ENCODE data around the gene CINP. TPM values are rescaled to one million over a fixed set of nuclear protein-coding genes. Genes with fewer than 3 reads are reported as not detected.
"Not testable (repeated sequence)": the region's sequence is repeated elsewhere in the genome, so short reads cannot be mapped to it uniquely, and the experiment has no call there.

CINP gene
- total and polyA plus RNA-seq, 4 donors: 31.0 to 71.9 (median 34.3) TPM

DNA sequence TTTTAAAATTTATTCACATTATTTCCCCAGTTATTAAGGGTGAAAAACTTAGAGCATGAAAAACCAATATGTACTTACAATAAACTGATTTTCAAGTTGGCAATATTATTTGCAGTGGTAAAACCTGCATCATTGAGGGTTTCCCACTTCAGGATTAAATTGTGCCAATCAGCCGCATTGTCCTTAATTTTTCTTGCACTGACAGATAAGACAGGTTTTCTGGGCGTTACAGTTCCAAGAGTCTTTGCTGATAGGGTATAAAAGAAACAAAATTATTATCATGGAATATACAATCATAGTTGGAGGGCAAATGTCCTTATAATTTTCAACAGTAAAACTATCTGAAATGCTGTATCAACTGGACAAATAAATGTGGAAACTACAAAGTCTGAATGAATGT is 3.3 kb downstream of the CINP start:
- ATAC-seq (ENCODE audit: insufficient read depth, low FRiP score): no peak
- Histone ChIP-seq H3K9me3 (ENCODE audit: control insufficient read depth in 4 of 4, insufficient read depth in 3 of 4, low read length in 3 of 4) (no peaks in the 10 kb centered on the region), H3K27me3 (ENCODE audit: control insufficient read depth in 3 of 3, insufficient read depth in 3 of 3, low read length in 2 of 3) (no peaks in the 10 kb centered on the region), H3K27ac (ENCODE audit: low read depth in 1 of 2, low read length in 1 of 2) (no peak overlapping the region), H3K9ac (ENCODE audit: insufficient read depth in 1 of 2, low read length in 2 of 2) (no peak overlapping the region), H3K36me3 (ENCODE audit: control insufficient read depth in 4 of 4, insufficient read depth in 4 of 4, low read length in 4 of 4) (peaks cover 10 to 31% (median 21%) of the 10 kb centered on the region in 4 donors), H3K4me1 (ENCODE audit: control insufficient read depth in 5 of 5, insufficient read depth in 5 of 5, low read length in 5 of 5) (peaks cover 4 to 17% (median 9%) of the 10 kb centered on the region in 5 donors), H3K4me3 (no peak overlapping the region)
- WGBS, 2 donors: 98 to 99% methylated on average over 2 of the region's 2 CpGs
- no peak for DNase-seq
- TF ChIP-seq, protein P1, sequence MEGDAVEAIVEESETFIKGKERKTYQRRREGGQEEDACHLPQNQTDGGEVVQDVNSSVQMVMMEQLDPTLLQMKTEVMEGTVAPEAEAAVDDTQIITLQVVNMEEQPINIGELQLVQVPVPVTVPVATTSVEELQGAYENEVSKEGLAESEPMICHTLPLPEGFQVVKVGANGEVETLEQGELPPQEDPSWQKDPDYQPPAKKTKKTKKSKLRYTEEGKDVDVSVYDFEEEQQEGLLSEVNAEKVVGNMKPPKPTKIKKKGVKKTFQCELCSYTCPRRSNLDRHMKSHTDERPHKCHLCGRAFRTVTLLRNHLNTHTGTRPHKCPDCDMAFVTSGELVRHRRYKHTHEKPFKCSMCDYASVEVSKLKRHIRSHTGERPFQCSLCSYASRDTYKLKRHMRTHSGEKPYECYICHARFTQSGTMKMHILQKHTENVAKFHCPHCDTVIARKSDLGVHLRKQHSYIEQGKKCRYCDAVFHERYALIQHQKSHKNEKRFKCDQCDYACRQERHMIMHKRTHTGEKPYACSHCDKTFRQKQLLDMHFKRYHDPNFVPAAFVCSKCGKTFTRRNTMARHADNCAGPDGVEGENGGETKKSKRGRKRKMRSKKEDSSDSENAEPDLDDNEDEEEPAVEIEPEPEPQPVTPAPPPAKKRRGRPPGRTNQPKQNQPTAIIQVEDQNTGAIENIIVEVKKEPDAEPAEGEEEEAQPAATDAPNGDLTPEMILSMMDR (IDR thresholded peaks at IDR 0.05; ENCODE audit: control extremely low read depth, extremely low read depth): no peak

GRCh38 chr14:102356280-102356679 is 6.4 kb downstream of the CINP start:
- H3K4me1 ChIP-seq (ENCODE audit: control insufficient read depth in 5 of 5, insufficient read depth in 5 of 5, low read length in 5 of 5): peaks cover 0 to 5% (median 0%) of the 10 kb centered on the region in 5 donors
- H3K4me3 ChIP-seq: no peak overlapping the region
- H3K9me3 ChIP-seq (ENCODE audit: control insufficient read depth in 4 of 4, insufficient read depth in 3 of 4, low read length in 3 of 4): no peaks in the 10 kb centered on the region
- 95% methylated on average over 3 of the region's 3 CpGs for WGBS, 2 donors
- TF ChIP-seq, protein P1 (IDR thresholded peaks at IDR 0.05; ENCODE audit: control extremely low read depth, extremely low read depth): no peak
- peaks cover 22 to 43% (median 31%) of the 10 kb centered on the region in 4 donors for H3K36me3 ChIP-seq (ENCODE audit: control insufficient read depth in 4 of 4, insufficient read depth in 4 of 4, low read length in 4 of 4)
- H3K27me3 ChIP-seq (ENCODE audit: control insufficient read depth in 3 of 3, insufficient read depth in 3 of 3, low read length in 2 of 3): no peaks in the 10 kb centered on the region
- ATAC-seq (ENCODE audit: insufficient read depth, low FRiP score) (no peak), DNase-seq (no peak)
- H3K9ac ChIP-seq (ENCODE audit: insufficient read depth in 1 of 2, low read length in 2 of 2): no peak overlapping the region
- H3K27ac ChIP-seq (ENCODE audit: low read depth in 1 of 2, low read length in 1 of 2): no peak overlapping the region

GRCh38 chr14:102353126-102353619 is 9.5 kb downstream of the CINP start:
- TF ChIP-seq, protein P1 (IDR thresholded peaks at IDR 0.05; ENCODE audit: control extremely low read depth, extremely low read depth): no peak
- Histone ChIP-seq H3K9ac (ENCODE audit: insufficient read depth in 1 of 2, low read length in 2 of 2) (no peak overlapping the region), H3K9me3 (ENCODE audit: control insufficient read depth in 4 of 4, insufficient read depth in 3 of 4, low read length in 3 of 4) (no peaks in the 10 kb centered on the region), H3K27ac (ENCODE audit: low read depth in 1 of 2, low read length in 1 of 2) (no peak overlapping the region), H3K27me3 (ENCODE audit: control insufficient read depth in 3 of 3, insufficient read depth in 3 of 3, low read length in 2 of 3) (no peaks in the 10 kb centered on the region), H3K36me3 (ENCODE audit: control insufficient read depth in 4 of 4, insufficient read depth in 4 of 4, low read length in 4 of 4) (peaks cover 27 to 41% (median 38%) of the 10 kb centered on the region in 4 donors), H3K4me1 (ENCODE audit: control insufficient read depth in 5 of 5, insufficient read depth in 5 of 5, low read length in 5 of 5) (peaks cover 0 to 9% (median 0%) of the 10 kb centered on the region in 5 donors), H3K4me3 (no peak overlapping the region)
- DNase-seq: no peak
- no peak for ATAC-seq (ENCODE audit: insufficient read depth, low FRiP score)
- WGBS, 2 donors: 76 to 88% methylated on average over 8 of the region's 8 CpGs

GRCh38 chr14:102352213-102352612 is 10.5 kb downstream of the CINP start:
- Histone ChIP-seq H3K27ac (ENCODE audit: low read depth in 1 of 2, low read length in 1 of 2) (peak overlapping the region in 1 of 2 donors; percentile 65), H3K27me3 (ENCODE audit: control insufficient read depth in 3 of 3, insufficient read depth in 3 of 3, low read length in 2 of 3) (no peaks in the 10 kb centered on the region), H3K4me1 (ENCODE audit: control insufficient read depth in 5 of 5, insufficient read depth in 5 of 5, low read length in 5 of 5) (peaks cover 0 to 9% (median 0%) of the 10 kb centered on the region in 5 donors), H3K4me3 (no peak overlapping the region), H3K9ac (ENCODE audit: insufficient read depth in 1 of 2, low read length in 2 of 2) (no peak overlapping the region), H3K9me3 (ENCODE audit: control insufficient read depth in 4 of 4, insufficient read depth in 3 of 4, low read length in 3 of 4) (no peaks in the 10 kb centered on the region), H3K36me3 (ENCODE audit: control insufficient read depth in 4 of 4, insufficient read depth in 4 of 4, low read length in 4 of 4) (peaks cover 27 to 40% (median 34%) of the 10 kb centered on the region in 4 donors)
- 32 to 85% methylated on average over 4 of the region's 4 CpGs for WGBS, 2 donors
- DNase-seq (no peak), ATAC-seq (ENCODE audit: insufficient read depth, low FRiP score) (no peak)
- TF ChIP-seq, protein P1 (IDR thresholded peaks at IDR 0.05; ENCODE audit: control extremely low read depth, extremely low read depth): no peak

DNA sequence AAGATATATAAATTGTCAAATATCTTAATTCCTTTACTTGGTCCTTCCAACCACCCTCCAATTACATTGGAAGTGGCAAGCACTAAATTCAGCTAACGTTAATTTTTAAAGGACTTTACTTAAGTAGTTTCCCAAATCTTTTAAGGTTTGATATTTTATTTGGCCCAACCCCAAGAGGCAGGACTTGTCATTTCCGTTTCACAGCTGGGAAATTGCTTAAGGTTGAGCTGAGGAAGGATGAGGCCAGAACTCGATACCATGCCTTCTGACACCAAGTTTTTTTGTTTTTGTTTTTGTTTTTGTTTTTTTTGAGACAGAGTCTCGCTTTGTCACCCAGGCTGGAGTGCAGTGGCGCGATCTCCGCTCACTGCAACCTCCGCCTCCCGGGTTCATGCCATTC is 11.1 kb downstream of the CINP start:
- not testable (repeated sequence) for H3K27ac ChIP-seq (ENCODE audit: low read depth in 1 of 2, low read length in 1 of 2); H3K9me3 ChIP-seq (ENCODE audit: control insufficient read depth in 4 of 4, insufficient read depth in 3 of 4, low read length in 3 of 4); ATAC-seq (ENCODE audit: insufficient read depth, low FRiP score); H3K4me1 ChIP-seq (ENCODE audit: control insufficient read depth in 5 of 5, insufficient read depth in 5 of 5, low read length in 5 of 5); H3K9ac ChIP-seq (ENCODE audit: insufficient read depth in 1 of 2, low read length in 2 of 2); H3K4me3 ChIP-seq; H3K27me3 ChIP-seq (ENCODE audit: control insufficient read depth in 3 of 3, insufficient read depth in 3 of 3, low read length in 2 of 3)
- peak in 1 of 3 donors; percentile 21 for DNase-seq
- H3K36me3 ChIP-seq (ENCODE audit: control insufficient read depth in 4 of 4, insufficient read depth in 4 of 4, low read length in 4 of 4): peaks cover 29 to 40% (median 34%) of the 10 kb centered on the region in 4 donors
- 66 to 70% methylated on average over 9 of the region's 9 CpGs for WGBS, 2 donors

Data from lung (tissue), 12 donors.